Endothelial cell of umbilical vein (primary cell): ENCODE data around the gene SNAP23. TPM values are rescaled to one million over a fixed set of nuclear protein-coding genes. Genes with fewer than 3 reads are reported as not detected.

Experiments
- BruUV-seq: library from RNA; stranded (reverse); fragments of 400-500 nt; replicated peaks from 2 replicates; lab custom pipeline; 2021; lab: Mats Ljungman, UMichigan
- CTCF ChIA-PET: fragments of 300-600, 350-600 bp; sonication (Branson Sonifier 250); formaldehyde crosslinking; loops from one replicate; lab custom pipeline; 2021; ENCODE audit warnings: antibody characterized with exemption, inconsistent platforms; lab: Charles Lee
- POLR2A ChIA-PET: fragments of 300-600, 350-600 bp; sonication (Branson Sonifier 250); formaldehyde crosslinking; loops from one replicate; lab custom pipeline; 2021; ENCODE audit warnings: antibody characterized with exemption, inconsistent platforms; lab: Charles Lee
- DNase-seq: peaks from one replicate; pipeline ENCODE4 v3.0.0-alpha.2; 2011; ENCODE audit warnings: low read depth, low spot score
- FAIRE-seq: peaks from 2 replicates; lab custom pipeline; 2011; peaks lifted over from hg19 to GRCh38; lab: Jason Lieb, UNC
- H2AFZ ChIP-seq: 2 replicates; pipeline ENCODE4 v1.6.0; 2012; ENCODE audit warnings: low read depth, low read length, control low read depth, inconsistent platforms
- H3K27ac ChIP-seq: 2 replicates; pipeline ENCODE4 v1.5.1; 2011; ENCODE audit warnings: low read depth, mild to moderate bottlenecking, control low read depth, low read length, moderate library complexity; ENCODE audit not compliant: insufficient read depth
- H3K27me3 ChIP-seq, 2 experiments: 2 replicates each; pipeline versions ENCODE4 v1.6.0 to v1.6.1; 2011; ENCODE audit warnings: low read length in 2 of 2, mixed read lengths in 1 of 2; ENCODE audit not compliant: control insufficient read depth in 2 of 2, insufficient read depth in 2 of 2
- H3K36me3 ChIP-seq, 2 experiments: 2 replicates in 1 of 2; 3 replicates in 1 of 2; pipeline ENCODE4 v1.5.1; 2011; ENCODE audit warnings: low read length in 2 of 2, mild to moderate bottlenecking in 1 of 2, moderate library complexity in 1 of 2; ENCODE audit not compliant: control insufficient read depth in 2 of 2, insufficient read depth in 2 of 2; ENCODE audit errors: extremely low read depth in 1 of 2
- H3K4me1 ChIP-seq: 3 replicates; pipeline ENCODE4 v1.5.1; 2011; ENCODE audit warnings: mild to moderate bottlenecking, low read length; ENCODE audit not compliant: control insufficient read depth, insufficient read depth; ENCODE audit errors: extremely low read depth
- H3K4me2 ChIP-seq: 2 replicates; pipeline ENCODE4 v1.6.1; 2011; ENCODE audit warnings: low read length, control low read depth, mixed read lengths; ENCODE audit not compliant: insufficient read depth
- H3K4me3 ChIP-seq, 3 experiments: fragments of 200-600 bp in 1 of 3; sonication (generic), shearing (Covaris generic) in 1 of 3; replicated peaks in 1 of 3; 2 replicates each; pipeline ENCODE4 v1.5.1; 2011 to 2016; ENCODE audit warnings: control low read depth in 3 of 3, low read length in 3 of 3, mild to moderate bottlenecking in 2 of 3, inconsistent platforms in 1 of 3, low read depth in 1 of 3, moderate library complexity in 1 of 3; ENCODE audit not compliant: insufficient read depth in 1 of 3
- H3K79me2 ChIP-seq: 2 replicates; pipeline ENCODE4 v1.6.0; 2012; ENCODE audit warnings: low read length, inconsistent platforms; ENCODE audit not compliant: control insufficient read depth, insufficient read depth
- H3K9ac ChIP-seq: replicated peaks from 2 replicates; pipeline ENCODE3; 2011; ENCODE audit warnings: low read length, control low read depth; ENCODE audit not compliant: insufficient read depth; ENCODE audit errors: extremely low read depth
- H3K9me1 ChIP-seq: replicated peaks from 3 replicates; pipeline ENCODE4 v1.6.0; 2011; ENCODE audit warnings: mild to moderate bottlenecking, low read length; ENCODE audit not compliant: control insufficient read depth, insufficient read depth; ENCODE audit errors: extremely low read depth
- H3K9me3 ChIP-seq: replicated peaks from 2 replicates; pipeline ENCODE4 v1.5.1; 2012; ENCODE audit warnings: low read length, inconsistent platforms; ENCODE audit not compliant: control insufficient read depth, insufficient read depth
- H4K20me1 ChIP-seq: replicated peaks from 2 replicates; pipeline ENCODE3; 2011; ENCODE audit warnings: mild to moderate bottlenecking, low read length; ENCODE audit not compliant: control insufficient read depth, insufficient read depth; ENCODE audit errors: extremely low read depth
- CTCF ChIP-seq, 2 donors: IDR thresholded peaks; 1 replicate in 1 of 2; 2 replicates in 1 of 2; pipeline ENCODE4 v1.5.1; 2011; ENCODE audit warnings: low read length in 2 of 2, mild to moderate bottlenecking in 2 of 2, moderate library complexity in 2 of 2, control low read depth in 1 of 2, inconsistent platforms in 1 of 2, low read depth in 1 of 2; ENCODE audit not compliant: insufficient read depth in 1 of 2; ENCODE audit errors: extremely low read depth in 1 of 2
- EZH2 ChIP-seq: IDR thresholded peaks from 2 replicates; pipeline ENCODE4 v1.6.1; 2012; ENCODE audit warnings: borderline replicate concordance, low read depth, mild to moderate bottlenecking, moderate library complexity, low read length, inconsistent platforms; ENCODE audit not compliant: severe bottlenecking
- FOS ChIP-seq: IDR thresholded peaks from 2 replicates; pipeline ENCODE4 v1.6.1; 2011; ENCODE audit warnings: mild to moderate bottlenecking, low read length, moderate library complexity, borderline replicate concordance; ENCODE audit not compliant: insufficient read depth
- GATA2 ChIP-seq: IDR thresholded peaks from 2 replicates; pipeline ENCODE4 v1.7.0; 2011; ENCODE audit warnings: low read depth, mild to moderate bottlenecking, moderate library complexity, mixed read lengths, low read length; ENCODE audit not compliant: insufficient read length, insufficient read depth
- JUN ChIP-seq: IDR thresholded peaks from 2 replicates; pipeline ENCODE4 v1.6.1; 2011; ENCODE audit warnings: borderline replicate concordance, low read depth; ENCODE audit not compliant: insufficient read length, insufficient read depth
- MAX ChIP-seq: IDR thresholded peaks from 2 replicates; pipeline ENCODE4 v1.6.1; 2011; ENCODE audit not compliant: insufficient read depth, insufficient read length
- MYC ChIP-seq: IDR thresholded peaks from one replicate; pipeline ENCODE4 v1.6.1; 2011; ENCODE audit warnings: mild to moderate bottlenecking, low read depth, low read length
- POLR2A ChIP-seq: IDR thresholded peaks from 2 replicates; pipeline ENCODE4 v1.6.1; 2012; ENCODE audit warnings: low read depth, mild to moderate bottlenecking, control low read depth, low read length
- POLR2AphosphoS5 ChIP-seq: IDR thresholded peaks from 2 replicates; pipeline ENCODE4 v1.6.1; 2012; ENCODE audit warnings: low read depth, mild to moderate bottlenecking, control low read depth, low read length, moderate library complexity; ENCODE audit not compliant: insufficient read depth
- dilution Hi-C: fragments of 300-500 bp; cut with MboI; formaldehyde crosslinking; loops from one replicate; pipeline ENCODE4 v1.15.0; 2019; ENCODE audit warnings: low sequenced_read_pairs; ENCODE audit not compliant: extremely low pct_ligation_motif_present
- intact Hi-C: fragments of 100-400 bp; cut with micrococcal nuclease; formaldehyde crosslinking; loops from one replicate; pipeline ENCODE4 v1.10.0; 2022
- polyA plus RNA-seq, 4 experiments: library from polyadenylated mRNA; depleted of rRNA in 3 of 4; stranded (reverse) in 3 of 4; unstranded in 1 of 4; fragments of >200 nt; gene quantifications; 2 replicates each; pipeline versions ENCODE4 v1.2.1 to v1.2.3, GENCODE V29; 2011 to 2012; ENCODE audit warnings: missing spikeins in 1 of 4
- total RNA-seq: library from RNA; stranded (reverse); gene quantifications from 2 replicates; pipeline ENCODE4 v1.2.3, GENCODE V29; 2021

The SNAP23 gene
- total and polyA plus RNA-seq, 2 donors (not counting 3 experiments of a cell fraction or from before 2014, with no cell fraction given), result 141 to 152 TPM

GRCh38 chr15:42465520-42466259 is 29.7 kb upstream of the SNAP23 start:
- TF ChIP-seq EZH2 (no peak), JUN (no peak), FOS (no peak), MAX (no peak), CTCF (IDR thresholded peaks at IDR 0.05; ENCODE audit: extremely low read depth in 1 of 2, insufficient read depth in 1 of 2, low read depth in 1 of 2, low read length in 2 of 2) (no peak), POLR2A (no peak), POLR2AphosphoS5 (no peak), MYC (no peak), GATA2 (no peak)
- H3K27me3 ChIP-seq, result no peaks in the 10 kb centered on the region
- H3K4me1 ChIP-seq, result no peaks in the 10 kb centered on the region
- intact Hi-C loops (no loop called here), dilution Hi-C loops (no loop called here)
- POLR2A ChIA-PET, result no interaction called here
- peaks cover 2 to 4% of the 10 kb centered on the region in 2 experiments for H3K36me3 ChIP-seq
- H3K79me2 ChIP-seq, result peaks cover 46% of the 10 kb centered on the region
- no peaks in the 10 kb centered on the region for H4K20me1 ChIP-seq
- no TSS peak for BruUV-seq
- H3K4me3 ChIP-seq, result no peak overlapping the region
- H3K27ac ChIP-seq, result no peak overlapping the region
- H3K9ac ChIP-seq, result no peak overlapping the region
- H3K9me3 ChIP-seq, result no peaks in the 10 kb centered on the region
- CTCF ChIA-PET, result no interaction called here
- H2AFZ ChIP-seq, result no peak overlapping the region
- H3K4me2 ChIP-seq, result no peak overlapping the region
- no peaks in the 10 kb centered on the region for H3K9me1 ChIP-seq
- no peak for DNase-seq
- FAIRE-seq, result no peak
